ENCODE measurements around the gene SLC25A27.
A peak's percentile ranks its signal among the peaks of the same experiment; 100 is the strongest.

The SLC25A27 gene

DNA sequence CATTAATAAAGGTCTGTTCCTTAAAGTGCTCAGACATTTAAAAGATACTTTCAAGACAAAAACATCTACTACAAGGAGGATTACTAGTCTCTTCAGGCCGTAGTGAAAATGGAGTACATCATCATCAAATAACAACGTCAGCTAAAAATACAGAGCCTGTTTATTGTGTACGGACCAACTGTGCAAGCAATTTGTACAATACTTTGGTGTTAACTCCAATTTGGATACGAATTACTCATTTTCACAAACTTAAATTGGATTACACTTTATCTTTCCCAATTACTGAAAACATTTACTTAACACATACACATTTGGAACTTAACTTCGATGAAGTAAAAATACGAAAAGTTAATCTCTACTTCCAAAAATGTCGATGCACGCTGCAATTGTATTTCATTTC, 959 bp upstream of the SLC25A27 start:
- Histone ChIP-seq H3K9ac (ENCODE audit: low read length) (no peak overlapping the region), H3K9me3 (ENCODE audit: control insufficient read depth, low read length) (no peaks in the 10 kb centered on the region), H3K4me3 (ENCODE audit: low read length) (peak overlapping the region; percentile 91), H3K27me3 (replicated peaks; ENCODE audit: control insufficient read depth, insufficient read depth, low read length) (no peaks in the 10 kb centered on the region), H3K4me1 (ENCODE audit: control insufficient read depth, insufficient read depth, low read length) (peaks cover 12% of the 10 kb centered on the region), H3K36me3 (ENCODE audit: control insufficient read depth, insufficient read depth, low read length, severe bottlenecking) (no peaks in the 10 kb centered on the region)
- peak; percentile 33 for DNase-seq (ENCODE audit: low read depth)

DNA sequence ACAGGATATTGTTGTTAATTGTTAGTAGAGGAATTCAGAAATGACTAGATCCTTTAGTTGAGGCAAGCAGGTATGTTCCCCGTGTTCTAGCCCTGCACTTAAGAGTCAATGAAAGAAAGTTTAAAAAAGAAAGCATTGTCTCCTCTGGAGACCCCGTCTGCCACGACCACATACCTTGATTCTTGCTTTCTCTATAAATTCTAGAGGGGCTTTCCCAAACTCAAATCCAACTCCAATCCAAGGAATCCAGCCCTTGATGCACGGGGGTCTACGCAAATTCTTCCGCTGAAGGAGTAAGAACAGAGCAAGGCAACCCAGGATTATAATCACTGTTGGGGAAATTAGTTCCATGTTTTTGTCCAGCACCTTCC, 558 bp upstream of the SLC25A27 start:
- H3K4me3 ChIP-seq (ENCODE audit: low read length), result peak overlapping the region; percentile 91
- no peak for DNase-seq (ENCODE audit: low read depth)
- H3K9me3 ChIP-seq (ENCODE audit: control insufficient read depth, low read length), result no peaks in the 10 kb centered on the region
- H3K27me3 ChIP-seq (replicated peaks; ENCODE audit: control insufficient read depth, insufficient read depth, low read length), result no peaks in the 10 kb centered on the region
- H3K9ac ChIP-seq (ENCODE audit: low read length), result peak overlapping the region; percentile 85
- no peaks in the 10 kb centered on the region for H3K36me3 ChIP-seq (ENCODE audit: control insufficient read depth, insufficient read depth, low read length, severe bottlenecking)
- peaks cover 12% of the 10 kb centered on the region for H3K4me1 ChIP-seq (ENCODE audit: control insufficient read depth, insufficient read depth, low read length)

DNA sequence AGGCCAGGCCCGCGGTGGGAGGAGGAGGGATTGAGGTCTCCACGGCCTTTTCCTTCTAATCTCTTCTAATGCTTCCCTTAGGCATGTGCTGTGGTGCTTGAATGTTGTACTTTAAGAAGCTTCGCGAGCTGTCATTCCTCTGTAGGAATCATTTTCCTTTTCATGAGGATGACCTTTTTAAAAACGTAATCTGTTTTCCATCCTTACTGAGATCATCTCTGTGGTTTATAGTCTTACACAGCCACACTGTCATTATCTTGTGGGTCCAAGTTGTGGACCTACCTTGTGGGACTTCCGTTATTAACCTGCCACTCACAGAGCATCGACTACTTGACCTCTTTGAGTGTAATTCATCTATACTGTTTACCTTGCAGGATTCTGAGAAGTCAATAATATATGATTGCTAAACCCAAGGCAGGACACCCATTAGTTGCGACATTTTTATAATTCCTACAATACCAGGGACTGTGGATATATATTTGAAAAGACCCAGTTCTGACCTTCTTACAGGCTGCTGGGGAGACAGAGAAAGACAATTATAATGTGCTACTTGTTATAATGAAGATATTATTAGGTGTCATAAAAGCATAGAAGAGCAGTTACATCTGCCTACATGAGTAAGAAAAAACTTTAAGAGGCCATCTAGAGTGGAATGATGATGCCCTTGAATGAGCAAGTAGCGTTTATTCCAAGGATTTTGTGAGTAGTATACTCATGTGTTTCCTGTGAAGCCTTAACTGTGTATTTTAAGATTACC, 842 bp downstream of the SLC25A27 start:
- peak; percentile 23 for DNase-seq (ENCODE audit: low read depth)

DNA sequence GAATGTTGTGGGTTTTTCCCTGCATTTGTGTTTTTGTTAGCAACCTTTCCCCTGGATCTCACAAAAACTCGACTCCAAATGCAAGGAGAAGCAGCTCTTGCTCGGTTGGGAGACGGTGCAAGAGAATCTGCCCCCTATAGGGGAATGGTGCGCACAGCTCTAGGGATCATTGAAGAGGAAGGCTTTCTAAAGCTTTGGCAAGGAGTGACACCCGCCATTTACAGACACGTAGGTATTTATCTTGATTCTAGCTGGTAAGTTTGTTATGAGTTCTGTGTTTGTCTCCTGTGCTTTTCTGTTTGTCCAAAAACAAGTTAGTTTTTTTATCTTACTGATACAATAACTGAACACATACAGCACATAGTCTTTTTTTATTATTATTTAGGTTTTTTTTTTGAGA, 3.0 kb downstream of the SLC25A27 start:
- H3K9me3 ChIP-seq (ENCODE audit: control insufficient read depth, low read length), result no peaks in the 10 kb centered on the region
- no peaks in the 10 kb centered on the region for H3K27me3 ChIP-seq (replicated peaks; ENCODE audit: control insufficient read depth, insufficient read depth, low read length)
- H3K4me3 ChIP-seq (ENCODE audit: low read length), result no peak overlapping the region
- DNase-seq (ENCODE audit: low read depth), result no peak
- no peaks in the 10 kb centered on the region for H3K36me3 ChIP-seq (ENCODE audit: control insufficient read depth, insufficient read depth, low read length, severe bottlenecking)
- no peak overlapping the region for H3K9ac ChIP-seq (ENCODE audit: low read length)
- H3K4me1 ChIP-seq (ENCODE audit: control insufficient read depth, insufficient read depth, low read length), result peaks cover 12% of the 10 kb centered on the region

More for the DNA sequence above, 842 bp downstream of the SLC25A27 start:
- Histone ChIP-seq H3K4me3 (ENCODE audit: low read length) (peak overlapping the region; percentile 91), H3K9me3 (ENCODE audit: control insufficient read depth, low read length) (no peaks in the 10 kb centered on the region), H3K27me3 (replicated peaks; ENCODE audit: control insufficient read depth, insufficient read depth, low read length) (no peaks in the 10 kb centered on the region), H3K4me1 (ENCODE audit: control insufficient read depth, insufficient read depth, low read length) (peaks cover 12% of the 10 kb centered on the region), H3K36me3 (ENCODE audit: control insufficient read depth, insufficient read depth, low read length, severe bottlenecking) (no peaks in the 10 kb centered on the region), H3K9ac (ENCODE audit: low read length) (peak overlapping the region; percentile 85)

DNA sequence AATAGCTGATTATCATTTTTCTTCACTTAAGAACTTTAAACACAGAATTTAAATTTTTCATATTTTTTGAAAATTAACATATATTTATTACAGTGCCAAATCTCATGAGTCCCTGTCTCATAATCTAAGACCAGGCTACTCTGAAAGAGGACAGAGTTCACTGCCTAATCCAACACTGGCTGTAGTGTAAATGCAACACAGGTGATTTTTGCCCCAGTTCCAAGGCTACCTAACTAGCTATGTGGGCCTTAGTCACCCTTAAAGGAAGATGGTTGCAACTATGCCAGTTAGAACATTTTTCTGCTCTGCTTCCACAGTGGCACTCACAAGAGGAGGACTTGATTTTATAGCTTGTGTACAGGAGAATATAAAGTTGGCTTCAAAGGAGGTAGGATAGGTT, 4.9 kb downstream of the SLC25A27 start:
- Histone ChIP-seq H3K4me3 (ENCODE audit: low read length) (no peak overlapping the region), H3K4me1 (ENCODE audit: control insufficient read depth, insufficient read depth, low read length) (peaks cover 20% of the 10 kb centered on the region), H3K9ac (ENCODE audit: low read length) (no peak overlapping the region), H3K27me3 (replicated peaks; ENCODE audit: control insufficient read depth, insufficient read depth, low read length) (no peaks in the 10 kb centered on the region), H3K36me3 (ENCODE audit: control insufficient read depth, insufficient read depth, low read length, severe bottlenecking) (no peaks in the 10 kb centered on the region), H3K9me3 (ENCODE audit: control insufficient read depth, low read length) (no peaks in the 10 kb centered on the region)
- no peak for DNase-seq (ENCODE audit: low read depth)

DNA sequence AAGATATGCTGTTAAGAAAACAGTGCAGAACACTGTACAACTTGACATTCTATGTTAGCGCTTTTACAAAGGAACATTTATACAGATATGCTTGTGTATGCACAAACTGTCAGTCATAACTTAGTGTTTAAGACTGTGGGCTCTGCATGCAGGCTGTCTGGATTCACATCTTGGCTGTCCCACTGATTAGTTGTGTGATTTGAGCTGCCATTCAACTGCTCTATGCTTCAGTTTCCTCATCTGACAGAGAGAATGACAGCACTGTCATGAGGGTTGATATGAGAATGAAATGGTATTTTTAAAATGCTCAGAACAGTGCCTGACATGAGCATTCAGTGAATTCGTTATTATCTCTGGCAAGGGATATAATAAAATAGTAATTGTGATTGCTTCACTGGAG, 8.7 kb downstream of the SLC25A27 start:
- no peaks in the 10 kb centered on the region for H3K9me3 ChIP-seq (ENCODE audit: control insufficient read depth, low read length)
- no peak for DNase-seq (ENCODE audit: low read depth)
- H3K9ac ChIP-seq (ENCODE audit: low read length), result peak overlapping the region; percentile 0
- peaks cover 13% of the 10 kb centered on the region for H3K4me1 ChIP-seq (ENCODE audit: control insufficient read depth, insufficient read depth, low read length)
- peaks cover 4% of the 10 kb centered on the region for H3K36me3 ChIP-seq (ENCODE audit: control insufficient read depth, insufficient read depth, low read length, severe bottlenecking)
- no peaks in the 10 kb centered on the region for H3K27me3 ChIP-seq (replicated peaks; ENCODE audit: control insufficient read depth, insufficient read depth, low read length)
- no peak overlapping the region for H3K4me3 ChIP-seq (ENCODE audit: low read length)

DNA sequence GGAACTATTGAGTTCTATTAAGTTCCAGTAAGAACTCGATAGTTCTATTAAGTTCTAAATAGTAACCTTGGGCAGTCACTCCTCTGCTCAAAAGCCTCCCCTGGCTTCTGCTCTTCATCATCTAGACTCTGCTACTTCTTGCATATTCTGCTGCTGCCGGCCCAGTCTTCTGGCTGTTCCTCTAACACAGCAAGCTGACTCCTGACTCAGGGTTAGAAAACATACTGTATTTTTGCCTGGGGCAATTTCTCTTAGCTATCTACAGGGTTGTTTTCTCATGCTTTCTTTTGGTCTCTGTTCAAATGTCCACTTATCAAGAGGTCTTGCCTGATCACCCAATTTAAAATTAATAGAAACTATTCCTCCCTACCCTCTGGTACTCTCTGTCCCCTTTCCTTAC, 14.6 kb downstream of the SLC25A27 start:
- H3K27me3 ChIP-seq (replicated peaks; ENCODE audit: control insufficient read depth, insufficient read depth, low read length), result no peaks in the 10 kb centered on the region
- peak; percentile 5 for DNase-seq (ENCODE audit: low read depth)
- no peak overlapping the region for H3K4me3 ChIP-seq (ENCODE audit: low read length)
- H3K36me3 ChIP-seq (ENCODE audit: control insufficient read depth, insufficient read depth, low read length, severe bottlenecking), result peaks cover 20% of the 10 kb centered on the region
- no peaks in the 10 kb centered on the region for H3K4me1 ChIP-seq (ENCODE audit: control insufficient read depth, insufficient read depth, low read length)
- H3K9ac ChIP-seq (ENCODE audit: low read length), result no peak overlapping the region
- H3K9me3 ChIP-seq (ENCODE audit: control insufficient read depth, low read length), result no peaks in the 10 kb centered on the region

DNA sequence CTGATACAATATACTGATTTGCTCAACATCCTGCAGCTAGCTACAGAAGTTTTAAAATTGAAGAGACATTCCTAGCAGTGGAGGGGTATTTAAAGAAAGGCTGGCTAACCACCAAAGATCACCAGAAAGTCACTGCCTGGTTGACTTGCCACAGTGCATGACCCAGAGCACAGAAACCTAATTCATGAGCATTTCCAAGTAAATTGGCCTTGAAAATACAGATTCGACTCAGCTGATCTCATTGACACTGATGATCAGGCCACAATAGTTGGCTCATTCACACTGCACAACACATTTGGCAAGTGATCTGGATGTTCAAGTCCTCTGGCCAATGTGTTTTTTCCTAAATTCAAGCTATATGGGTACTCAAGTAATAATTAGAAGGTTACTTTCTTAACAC, 21.6 kb downstream of the SLC25A27 start:
- Histone ChIP-seq H3K4me3 (ENCODE audit: low read length) (no peak overlapping the region), H3K27me3 (replicated peaks; ENCODE audit: control insufficient read depth, insufficient read depth, low read length) (no peaks in the 10 kb centered on the region), H3K36me3 (ENCODE audit: control insufficient read depth, insufficient read depth, low read length, severe bottlenecking) (peaks cover 20% of the 10 kb centered on the region)

DNA sequence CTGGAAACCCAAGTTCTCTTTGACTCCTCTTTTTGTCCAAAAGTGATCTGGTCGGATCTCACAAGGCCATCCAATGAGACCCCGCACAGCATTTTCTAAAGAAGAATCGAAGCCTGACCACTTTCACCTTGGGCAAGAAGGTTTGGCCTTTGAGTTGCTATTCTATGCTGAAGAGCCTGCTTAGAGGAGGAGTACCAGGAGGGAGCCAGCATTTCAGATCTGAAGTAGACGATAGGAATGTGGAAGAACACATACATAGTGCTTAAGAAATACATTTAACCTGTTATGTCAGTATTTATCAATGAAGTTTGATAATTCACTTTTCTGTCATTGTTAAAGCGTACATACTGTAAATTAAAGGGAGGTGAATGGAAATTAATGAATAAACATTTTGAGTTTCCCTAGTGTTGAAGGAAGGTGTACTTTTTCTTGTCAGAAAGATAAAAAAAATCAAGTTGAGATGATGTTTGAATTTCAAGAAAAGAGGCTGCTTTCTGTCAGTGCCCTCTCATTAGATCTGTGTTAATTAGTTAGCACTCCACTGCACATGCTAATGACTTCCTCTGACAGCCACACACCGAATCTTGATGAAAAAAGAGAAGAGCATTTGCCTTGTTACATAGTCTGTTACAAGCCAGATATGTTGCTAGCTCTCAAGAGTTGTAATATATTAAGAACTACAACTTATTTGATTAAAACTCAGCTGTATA, 24.0 kb downstream of the SLC25A27 start:
- Histone ChIP-seq H3K36me3 (ENCODE audit: control insufficient read depth, insufficient read depth, low read length, severe bottlenecking) (peaks cover 10% of the 10 kb centered on the region), H3K4me1 (ENCODE audit: control insufficient read depth, insufficient read depth, low read length) (peaks cover 5% of the 10 kb centered on the region)
- DNase-seq (ENCODE audit: low read depth), result no peak

More for the DNA sequence above, 21.6 kb downstream of the SLC25A27 start:
- no peak for DNase-seq (ENCODE audit: low read depth)
- Histone ChIP-seq H3K9me3 (ENCODE audit: control insufficient read depth, low read length) (no peaks in the 10 kb centered on the region), H3K9ac (ENCODE audit: low read length) (no peak overlapping the region), H3K4me1 (ENCODE audit: control insufficient read depth, insufficient read depth, low read length) (peaks cover 5% of the 10 kb centered on the region)

DNA sequence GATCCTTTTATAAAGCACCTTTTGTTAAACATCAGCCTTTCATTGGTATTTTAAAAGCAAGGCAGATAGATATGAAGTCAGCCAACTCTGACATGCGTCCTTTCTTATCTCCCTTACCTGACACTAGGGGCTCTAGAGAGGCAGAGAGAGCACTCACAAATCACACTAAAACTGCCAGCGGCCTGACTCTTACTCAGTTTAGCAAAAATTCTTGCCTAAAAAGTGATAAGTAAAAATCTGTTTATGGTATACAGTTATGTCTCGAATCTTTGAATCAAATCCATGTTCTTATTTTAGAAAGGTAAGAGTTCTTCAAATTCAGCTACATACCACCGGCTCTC, 24.5 kb downstream of the SLC25A27 start:
- no peaks in the 10 kb centered on the region for H3K27me3 ChIP-seq (replicated peaks; ENCODE audit: control insufficient read depth, insufficient read depth, low read length)
- no peak for DNase-seq (ENCODE audit: low read depth)
- H3K36me3 ChIP-seq (ENCODE audit: control insufficient read depth, insufficient read depth, low read length, severe bottlenecking), result peaks cover 7% of the 10 kb centered on the region
- H3K4me1 ChIP-seq (ENCODE audit: control insufficient read depth, insufficient read depth, low read length), result peaks cover 5% of the 10 kb centered on the region
- H3K4me3 ChIP-seq (ENCODE audit: low read length), result no peak overlapping the region
- H3K9me3 ChIP-seq (ENCODE audit: control insufficient read depth, low read length), result no peaks in the 10 kb centered on the region
- H3K9ac ChIP-seq (ENCODE audit: low read length), result no peak overlapping the region

More for the DNA sequence above, 24.0 kb downstream of the SLC25A27 start:
- Histone ChIP-seq H3K9ac (ENCODE audit: low read length) (no peak overlapping the region), H3K4me3 (ENCODE audit: low read length) (no peak overlapping the region), H3K9me3 (ENCODE audit: control insufficient read depth, low read length) (no peaks in the 10 kb centered on the region), H3K27me3 (replicated peaks; ENCODE audit: control insufficient read depth, insufficient read depth, low read length) (no peaks in the 10 kb centered on the region)

DNA sequence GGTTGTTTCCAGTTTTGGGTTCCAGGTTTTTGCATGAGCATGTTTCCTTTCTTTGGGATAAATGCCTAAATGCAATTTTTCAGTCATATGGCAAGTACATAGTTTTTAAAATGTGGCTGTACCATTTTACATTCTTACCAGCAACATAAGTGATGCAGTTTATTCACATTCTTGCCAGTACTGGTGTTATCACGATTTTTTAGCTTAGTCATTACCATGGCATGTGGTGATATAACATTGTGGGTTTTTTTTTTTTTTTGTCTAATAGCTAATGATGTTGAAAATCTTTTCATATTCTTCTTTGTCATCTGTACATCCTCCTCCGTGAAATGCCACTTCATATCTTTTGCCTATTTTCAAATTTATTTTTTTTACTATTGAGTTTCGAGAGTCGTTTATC, 32.0 kb downstream of the SLC25A27 start:
- DNase-seq (ENCODE audit: low read depth), result peak; percentile 16
- Histone ChIP-seq H3K36me3 (ENCODE audit: control insufficient read depth, insufficient read depth, low read length, severe bottlenecking) (no peaks in the 10 kb centered on the region), H3K27me3 (replicated peaks; ENCODE audit: control insufficient read depth, insufficient read depth, low read length) (no peaks in the 10 kb centered on the region), H3K4me1 (ENCODE audit: control insufficient read depth, insufficient read depth, low read length) (peaks cover 3% of the 10 kb centered on the region), H3K4me3 (ENCODE audit: low read length) (no peak overlapping the region), H3K9ac (ENCODE audit: low read length) (no peak overlapping the region), H3K9me3 (ENCODE audit: control insufficient read depth, low read length) (no peaks in the 10 kb centered on the region)

Measured in adipocyte (in vitro differentiated cells).